Pancreas (tissue), 10 donors: ENCODE results near the gene MTERF1. TPM values are rescaled to one million over a fixed set of nuclear protein-coding genes. Genes with fewer than 3 reads are reported as not detected.

Experiments
- ATAC-seq, 4 donors: fragments of 200-7000 bp; cut with Tn5 transposase; one replicate each; pipeline versions ENCODE4 v1.8.0 to v1.9.1; 2020; ENCODE audit warnings: mild to moderate bottlenecking in 4 of 4, moderate library complexity in 4 of 4
- DNase-seq, 6 donors: peaks; one replicate each; pipeline ENCODE4 v3.0.0-alpha.2; 2020
- FAIRE-seq: peaks from 2 replicates; lab custom pipeline; 2012; peaks lifted over from hg19 to GRCh38; lab: Jason Lieb, UNC
- H3K27ac ChIP-seq, 4 donors: fragments of 200-600 bp; sonication (generic); 1 replicate in 3 of 4; 2 replicates in 1 of 4; pipeline versions ENCODE4 v1.5.0 to v1.8.0; 2020
- H3K27me3 ChIP-seq, 4 donors: fragments of 200-600 bp; one replicate each; pipeline ENCODE4 v1.8.0; 2021
- H3K36me3 ChIP-seq, 3 donors: fragments of 200-600 bp; sonication (generic) in 1 of 3; one replicate each; pipeline versions ENCODE4 v1.5.0 to v1.8.0; 2020 to 2021
- H3K4me1 ChIP-seq, 3 donors: fragments of 200-600 bp; one replicate each; pipeline ENCODE4 v1.8.0; 2021
- H3K4me3 ChIP-seq, 4 donors: fragments of 200-600 bp; sonication (generic) in 2 of 4; one replicate each; pipeline versions ENCODE4 v1.5.0 to v1.8.0; 2020 to 2021
- H3K9me3 ChIP-seq, 4 donors: fragments of 200-600 bp; one replicate each; pipeline ENCODE4 v1.8.0; 2021
- WGBS, 2 donors: extraction: QIAGEN DNeasy Blood & Tissue Kit; methylation state at CpG; one replicate each; pipeline ENCODE4 v1.1.7; 2013; 5-methylcytosine and 5-hydroxymethylcytosine counted together
- intact Hi-C, 3 donors: fragments of 100-400 bp; cut with DNase I; formaldehyde crosslinking; loops; one replicate each; pipeline versions ENCODE4 v1.11.1 to v1.14.2; 2022
- polyA plus RNA-seq, 2 donors: library from polyadenylated mRNA; stranded (reverse); fragments of 200-250 nt; gene quantifications; one replicate each; pipeline ENCODE4 v1.2.3, GENCODE V29; 2013
- total RNA-seq, 6 donors: library from RNA; stranded (reverse); fragmentation: NEBNext Ultra II Directional in 4 of 6; extraction: Animal tissue kit (Norgen Biotek cat#: 25700) in 4 of 6; gene quantifications; one replicate each; pipeline versions ENCODE4 v1.2.1 to v1.2.4, GENCODE V29; 2021 to 2023
- TF ChIP-seq, protein P1 (sequence below), 4 donors: fragments of 200-600 bp; sonication (generic) in 3 of 4; IDR thresholded peaks; one replicate each; pipeline versions ENCODE4 v1.5.0 to v1.8.0; 2021; ENCODE audit warnings: antibody characterized with exemption in 4 of 4
- donor health status: healthy with polysubstance abuse.
- donor health status: DM: no; HTN: no; CAD: no; lungs with moderate emphysema.
- donor health status: DM: no; HTN: no; CAD: no.
- donor health status: control.
- donor health status: control.
- donor health status: Bipolar disorder and iron deficiency.
- donor health status: DM: yes; HTN: yes; CAD: no.
- donor health status: DM: no; HTN: no; CAD: no.
- donor health status: DM: no; HTN: no; CAD: no.
- donor health status: DM: yes; HTN: yes; CAD: no.

MTERF1 gene
- total and polyA plus RNA-seq, 8 donors: 1.9 to 9.0 (median 4.9) TPM

DNA sequence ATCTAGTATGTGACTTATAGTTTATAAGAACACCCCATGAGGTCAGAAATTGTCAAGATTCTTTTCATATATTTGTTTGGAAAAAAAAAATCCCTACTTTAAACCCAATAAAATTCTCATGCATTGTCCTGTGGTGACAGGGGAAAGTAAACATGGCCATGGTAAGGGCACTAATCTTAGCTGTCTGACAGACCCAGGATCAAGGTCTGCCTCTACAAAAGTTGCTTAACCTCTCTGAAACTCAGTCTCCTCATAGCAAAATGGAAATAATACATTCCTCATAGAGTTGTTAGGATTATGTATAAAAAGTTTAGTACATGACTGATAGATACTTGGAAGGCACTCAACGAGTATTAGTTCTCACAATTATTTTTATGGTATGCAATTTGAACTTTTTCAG, 37.9 kb upstream of the MTERF1 start:
- DNase-seq (no peak), FAIRE-seq (no peak), ATAC-seq (no peak)
- Histone ChIP-seq H3K36me3 (no peaks in the 10 kb centered on the region), H3K27ac (no peak overlapping the region), H3K27me3 (no peaks in the 10 kb centered on the region), H3K4me1 (no peaks in the 10 kb centered on the region), H3K9me3 (no peaks in the 10 kb centered on the region), H3K4me3 (no peak overlapping the region)
- TF ChIP-seq, protein P1, sequence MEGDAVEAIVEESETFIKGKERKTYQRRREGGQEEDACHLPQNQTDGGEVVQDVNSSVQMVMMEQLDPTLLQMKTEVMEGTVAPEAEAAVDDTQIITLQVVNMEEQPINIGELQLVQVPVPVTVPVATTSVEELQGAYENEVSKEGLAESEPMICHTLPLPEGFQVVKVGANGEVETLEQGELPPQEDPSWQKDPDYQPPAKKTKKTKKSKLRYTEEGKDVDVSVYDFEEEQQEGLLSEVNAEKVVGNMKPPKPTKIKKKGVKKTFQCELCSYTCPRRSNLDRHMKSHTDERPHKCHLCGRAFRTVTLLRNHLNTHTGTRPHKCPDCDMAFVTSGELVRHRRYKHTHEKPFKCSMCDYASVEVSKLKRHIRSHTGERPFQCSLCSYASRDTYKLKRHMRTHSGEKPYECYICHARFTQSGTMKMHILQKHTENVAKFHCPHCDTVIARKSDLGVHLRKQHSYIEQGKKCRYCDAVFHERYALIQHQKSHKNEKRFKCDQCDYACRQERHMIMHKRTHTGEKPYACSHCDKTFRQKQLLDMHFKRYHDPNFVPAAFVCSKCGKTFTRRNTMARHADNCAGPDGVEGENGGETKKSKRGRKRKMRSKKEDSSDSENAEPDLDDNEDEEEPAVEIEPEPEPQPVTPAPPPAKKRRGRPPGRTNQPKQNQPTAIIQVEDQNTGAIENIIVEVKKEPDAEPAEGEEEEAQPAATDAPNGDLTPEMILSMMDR (IDR thresholded peaks at IDR 0.05): no peak
- whole genome bisulfite sequencing, 2 donors: 69 to 78% methylated on average over 1 of the region's 1 CpG
- intact Hi-C loops: no loop called here

DNA sequence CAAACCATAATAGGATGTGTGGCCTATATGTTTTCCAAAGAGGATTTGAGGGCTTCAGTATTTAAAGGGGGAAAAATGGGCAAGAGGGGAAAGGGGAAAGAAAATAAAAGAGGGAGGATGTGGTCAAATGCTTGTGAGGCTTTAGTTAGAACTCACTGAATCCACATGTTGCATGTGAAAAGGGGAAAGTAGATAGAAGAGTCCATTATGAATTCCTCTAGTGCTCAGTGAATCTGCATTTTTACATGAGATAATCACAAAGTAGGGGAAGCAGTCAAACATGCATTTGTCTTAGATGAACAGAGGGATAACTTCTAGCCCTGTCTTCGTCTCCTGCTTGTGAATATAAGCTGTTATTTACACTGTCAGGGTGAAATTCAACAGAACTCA, 35.5 kb upstream of the MTERF1 start:
- no peak for FAIRE-seq
- ATAC-seq: no peak
- Histone ChIP-seq H3K4me1 (no peaks in the 10 kb centered on the region), H3K36me3 (no peaks in the 10 kb centered on the region), H3K27me3 (no peaks in the 10 kb centered on the region), H3K9me3 (no peaks in the 10 kb centered on the region), H3K4me3 (no peak overlapping the region), H3K27ac (no peak overlapping the region)
- intact Hi-C loops: no loop called here
- TF ChIP-seq, protein P1 (IDR thresholded peaks at IDR 0.05): no peak
- 81 to 85% methylated on average over 1 of the region's 1 CpG for WGBS, 2 donors
- no peak for DNase-seq

DNA sequence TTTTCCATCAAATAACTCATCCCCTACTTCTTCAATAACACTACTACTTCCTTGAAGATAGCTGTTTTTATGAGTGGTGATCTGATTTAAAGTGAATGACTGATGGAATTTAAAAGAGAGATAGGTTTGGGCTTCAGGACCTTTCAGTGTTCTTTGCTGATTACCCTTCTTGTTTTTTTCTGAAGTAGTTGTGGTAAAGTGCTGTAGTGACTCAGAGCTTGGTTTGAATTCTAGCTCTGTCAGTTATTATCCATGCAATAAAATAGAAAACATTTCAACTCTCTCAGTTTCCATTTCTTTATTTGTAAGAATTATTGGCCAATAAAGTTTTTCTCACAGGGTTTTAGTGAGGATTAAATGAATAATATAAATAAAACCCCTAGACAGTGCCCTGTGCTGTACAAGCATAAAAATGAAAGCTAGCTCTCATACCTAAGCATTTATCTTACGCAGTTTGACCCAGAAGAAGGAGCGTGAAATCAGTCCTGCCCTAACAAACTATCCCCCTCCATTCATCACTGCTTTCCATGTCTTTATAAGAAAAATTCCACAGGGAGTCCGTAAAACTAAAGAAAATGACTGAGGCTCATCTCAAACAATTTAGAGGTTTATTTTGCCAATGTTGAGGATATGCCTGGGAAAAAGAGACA, 35.0 kb upstream of the MTERF1 start:
- FAIRE-seq (no peak), ATAC-seq (no peak), DNase-seq (no peak)
- WGBS, 2 donors: 83 to 86% methylated on average over 3 of the region's 3 CpGs
- H3K27ac ChIP-seq: no peak overlapping the region
- TF ChIP-seq, protein P1 (IDR thresholded peaks at IDR 0.05): no peak
- no peaks in the 10 kb centered on the region for H3K27me3 ChIP-seq
- H3K4me1 ChIP-seq: no peaks in the 10 kb centered on the region
- intact Hi-C loops: no loop called here
- no peaks in the 10 kb centered on the region for H3K9me3 ChIP-seq
- H3K4me3 ChIP-seq: no peak overlapping the region
- H3K36me3 ChIP-seq: no peaks in the 10 kb centered on the region

DNA sequence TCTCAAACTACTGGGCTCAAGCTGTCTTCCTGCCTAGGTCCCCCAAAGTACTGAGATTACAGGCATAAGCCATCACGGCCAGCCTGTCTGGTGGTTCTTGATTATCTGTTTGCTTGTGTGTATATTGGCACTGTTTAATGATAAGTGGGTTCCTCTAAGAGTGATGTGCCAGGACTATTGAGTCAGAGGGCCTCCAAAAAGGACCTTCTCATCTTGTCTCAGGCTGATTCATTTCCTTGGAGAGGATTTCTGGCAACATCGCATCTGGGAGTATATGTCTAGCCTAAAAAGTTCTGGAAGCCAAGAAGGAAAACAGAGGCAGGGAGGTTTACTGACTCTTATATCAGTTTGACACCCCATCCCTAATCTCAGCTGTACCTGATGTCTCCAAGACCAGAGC, 33.1 kb upstream of the MTERF1 start:
- no peak for FAIRE-seq
- no peak for ATAC-seq

DNA sequence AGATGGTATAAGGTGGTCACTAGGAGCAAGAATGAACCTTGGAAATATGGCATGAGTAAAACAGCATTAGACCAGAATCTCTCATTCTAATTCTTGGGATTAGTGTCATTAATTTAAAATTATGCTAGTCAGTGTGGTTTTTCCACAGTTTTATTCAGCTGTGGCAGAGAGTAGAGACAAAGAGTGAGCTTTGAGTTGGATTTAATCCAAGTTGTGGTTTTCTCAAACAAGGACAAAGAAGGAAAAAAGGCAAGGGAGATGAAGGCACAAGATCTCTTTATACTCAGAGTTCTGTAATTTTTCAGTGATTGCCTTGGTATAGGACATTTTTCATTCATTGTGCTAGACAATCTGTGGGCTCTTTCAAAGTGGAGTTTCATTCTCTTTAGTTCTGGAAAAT, 32.0 kb upstream of the MTERF1 start:
- Histone ChIP-seq H3K27ac (no peak overlapping the region), H3K9me3 (no peaks in the 10 kb centered on the region), H3K4me1 (no peaks in the 10 kb centered on the region), H3K36me3 (no peaks in the 10 kb centered on the region), H3K4me3 (no peak overlapping the region), H3K27me3 (no peaks in the 10 kb centered on the region)
- no peak for DNase-seq
- FAIRE-seq: no peak
- TF ChIP-seq, protein P1 (IDR thresholded peaks at IDR 0.05): no peak
- ATAC-seq: no peak
- intact Hi-C loops: no loop called here

More for the DNA sequence above, 33.1 kb upstream of the MTERF1 start:
- Histone ChIP-seq H3K36me3 (no peaks in the 10 kb centered on the region), H3K27me3 (no peaks in the 10 kb centered on the region), H3K27ac (no peak overlapping the region), H3K4me1 (no peaks in the 10 kb centered on the region), H3K4me3 (no peak overlapping the region), H3K9me3 (no peaks in the 10 kb centered on the region)
- no peak for DNase-seq
- intact Hi-C loops: no loop called here
- TF ChIP-seq, protein P1 (IDR thresholded peaks at IDR 0.05): no peak
- WGBS, 2 donors: 70 to 71% methylated on average over 2 of the region's 2 CpGs
